ENCODE results near the gene BTBD18. TPM values are rescaled to one million over a fixed set of nuclear protein-coding genes. Genes with fewer than 3 reads are reported as not detected.

Gene BTBD18
- total and polyA plus RNA-seq, 2 of the 13 experiments (the other 11 are each of a cell fraction or from before 2014, with no cell fraction given), result not detected

DNA sequence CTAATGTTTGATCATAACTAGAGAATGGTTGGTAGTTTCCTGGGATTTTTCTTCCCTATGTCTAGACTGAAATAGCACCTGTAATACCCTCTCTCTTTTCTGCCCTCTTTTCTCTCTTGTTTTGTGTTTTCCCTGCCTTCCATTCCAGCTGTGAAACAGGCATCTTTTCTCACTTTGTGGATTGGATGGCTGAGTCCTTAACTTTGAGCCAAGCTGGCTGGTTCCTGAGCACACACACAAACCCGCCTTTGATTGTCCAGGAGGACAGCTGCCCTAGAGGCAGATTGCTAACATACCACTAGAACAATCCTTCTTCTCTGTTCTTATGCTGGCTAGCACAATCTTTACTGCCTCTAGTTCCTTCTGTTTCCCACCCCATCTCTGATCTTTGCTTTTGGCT is 27.7 kb upstream of the BTBD18 start (continued):
- TF ChIP-seq, protein P1, sequence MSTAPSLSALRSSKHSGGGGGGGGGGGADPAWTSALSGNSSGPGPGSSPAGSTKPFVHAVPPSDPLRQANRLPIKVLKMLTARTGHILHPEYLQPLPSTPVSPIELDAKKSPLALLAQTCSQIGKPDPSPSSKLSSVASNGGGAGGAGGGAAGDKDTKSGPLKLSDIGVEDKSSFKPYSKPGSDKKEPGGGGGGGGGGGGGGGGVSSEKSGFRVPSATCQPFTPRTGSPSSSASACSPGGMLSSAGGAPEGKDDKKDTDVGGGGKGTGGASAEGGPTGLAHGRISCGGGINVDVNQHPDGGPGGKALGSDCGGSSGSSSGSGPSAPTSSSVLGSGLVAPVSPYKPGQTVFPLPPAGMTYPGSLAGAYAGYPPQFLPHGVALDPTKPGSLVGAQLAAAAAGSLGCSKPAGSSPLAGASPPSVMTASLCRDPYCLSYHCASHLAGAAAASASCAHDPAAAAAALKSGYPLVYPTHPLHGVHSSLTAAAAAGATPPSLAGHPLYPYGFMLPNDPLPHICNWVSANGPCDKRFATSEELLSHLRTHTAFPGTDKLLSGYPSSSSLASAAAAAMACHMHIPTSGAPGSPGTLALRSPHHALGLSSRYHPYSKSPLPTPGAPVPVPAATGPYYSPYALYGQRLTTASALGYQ (CRISPR knock-in tag; IDR thresholded peaks at IDR 0.05), result no peak
- TF ChIP-seq THRA (CRISPR knock-in tag; IDR thresholded peaks at IDR 0.05; ENCODE audit: borderline replicate concordance) (0 out of 2 replicates have a peak, but pooled peaks have one; percentile 31), SNRNP70 (IDR thresholded peaks at IDR 0.05; ENCODE audit: low read depth, low read length) (no peak), PITX1 (CRISPR knock-in tag; IDR thresholded peaks at IDR 0.05) (no peak), SNAPC2 (CRISPR knock-in tag; IDR thresholded peaks at IDR 0.05) (no peak), IRF2 (CRISPR knock-in tag; IDR thresholded peaks at IDR 0.05) (0 out of 2 replicates have a peak, but pooled peaks have one; percentile 28), ZNF577 (CRISPR knock-in tag; IDR thresholded peaks at IDR 0.05; ENCODE audit: borderline replicate concordance, low read depth) (no peak), POLR2A (IDR thresholded peaks at IDR 0.05; ENCODE audit: insufficient read depth in 1 of 2, low read depth in 2 of 2, low read length in 2 of 2) (peak in 1 of 2 experiments; percentile 44; a peak in 1 of 4 replicates), YY1 (IDR thresholded peaks at IDR 0.05; ENCODE audit: insufficient read depth, insufficient replicate concordance, low read depth, low read length) (no peak), ZNF512 (CRISPR knock-in tag; IDR thresholded peaks at IDR 0.05) (no peak), ZNF12 (CRISPR knock-in tag; IDR thresholded peaks at IDR 0.05) (no peak), ZNF605 (CRISPR knock-in tag; IDR thresholded peaks at IDR 0.05) (no peak), SP4 (CRISPR knock-in tag; IDR thresholded peaks at IDR 0.05) (no peak), TEAD3 (CRISPR knock-in tag; optimal IDR thresholded peaks at IDR 0.05; ENCODE audit: borderline replicate concordance) (peak; percentile 88), ZNF761 (CRISPR knock-in tag; conservative IDR thresholded peaks at IDR 0.05) (no peak), ZSCAN12 (CRISPR knock-in tag; IDR thresholded peaks at IDR 0.05) (no peak), ZNF614 (CRISPR knock-in tag; IDR thresholded peaks at IDR 0.05; ENCODE audit: borderline replicate concordance) (peak; percentile 44), CAMTA2 (CRISPR knock-in tag; IDR thresholded peaks at IDR 0.05; ENCODE audit: borderline replicate concordance) (no peak), FOXK1 (CRISPR knock-in tag; IDR thresholded peaks at IDR 0.05; ENCODE audit: borderline replicate concordance, low read depth) (0 out of 2 replicates have a peak, but pooled peaks have one; percentile 14), ZNF607 (CRISPR knock-in tag; IDR thresholded peaks at IDR 0.05; ENCODE audit: borderline replicate concordance) (no peak)
- TF ChIP-seq, protein P2, sequence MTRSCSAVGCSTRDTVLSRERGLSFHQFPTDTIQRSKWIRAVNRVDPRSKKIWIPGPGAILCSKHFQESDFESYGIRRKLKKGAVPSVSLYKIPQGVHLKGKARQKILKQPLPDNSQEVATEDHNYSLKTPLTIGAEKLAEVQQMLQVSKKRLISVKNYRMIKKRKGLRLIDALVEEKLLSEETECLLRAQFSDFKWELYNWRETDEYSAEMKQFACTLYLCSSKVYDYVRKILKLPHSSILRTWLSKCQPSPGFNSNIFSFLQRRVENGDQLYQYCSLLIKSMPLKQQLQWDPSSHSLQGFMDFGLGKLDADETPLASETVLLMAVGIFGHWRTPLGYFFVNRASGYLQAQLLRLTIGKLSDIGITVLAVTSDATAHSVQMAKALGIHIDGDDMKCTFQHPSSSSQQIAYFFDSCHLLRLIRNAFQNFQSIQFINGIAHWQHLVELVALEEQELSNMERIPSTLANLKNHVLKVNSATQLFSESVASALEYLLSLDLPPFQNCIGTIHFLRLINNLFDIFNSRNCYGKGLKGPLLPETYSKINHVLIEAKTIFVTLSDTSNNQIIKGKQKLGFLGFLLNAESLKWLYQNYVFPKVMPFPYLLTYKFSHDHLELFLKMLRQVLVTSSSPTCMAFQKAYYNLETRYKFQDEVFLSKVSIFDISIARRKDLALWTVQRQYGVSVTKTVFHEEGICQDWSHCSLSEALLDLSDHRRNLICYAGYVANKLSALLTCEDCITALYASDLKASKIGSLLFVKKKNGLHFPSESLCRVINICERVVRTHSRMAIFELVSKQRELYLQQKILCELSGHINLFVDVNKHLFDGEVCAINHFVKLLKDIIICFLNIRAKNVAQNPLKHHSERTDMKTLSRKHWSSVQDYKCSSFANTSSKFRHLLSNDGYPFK (CRISPR knock-in tag; IDR thresholded peaks at IDR 0.05; ENCODE audit: borderline replicate concordance), result no peak
- TF ChIP-seq, protein P3, sequence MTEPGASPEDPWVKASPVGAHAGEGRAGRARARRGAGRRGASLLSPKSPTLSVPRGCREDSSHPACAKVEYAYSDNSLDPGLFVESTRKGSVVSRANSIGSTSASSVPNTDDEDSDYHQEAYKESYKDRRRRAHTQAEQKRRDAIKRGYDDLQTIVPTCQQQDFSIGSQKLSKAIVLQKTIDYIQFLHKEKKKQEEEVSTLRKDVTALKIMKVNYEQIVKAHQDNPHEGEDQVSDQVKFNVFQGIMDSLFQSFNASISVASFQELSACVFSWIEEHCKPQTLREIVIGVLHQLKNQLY (CRISPR knock-in tag; IDR thresholded peaks at IDR 0.05), result no peak

Data from HepG2 (cell line).